Testis (tissue), 3 donors: ENCODE data around the gene SGSM2. TPM values are rescaled to one million over a fixed set of nuclear protein-coding genes. Genes with fewer than 3 reads are reported as not detected.

ENCODE experiments used
- DNase-seq: peaks from one replicate; pipeline ENCODE4 v3.0.0-alpha.2; 2019
- H3K27ac ChIP-seq, 2 donors: fragments of 200-600 bp; sonication (generic); one replicate each; pipeline ENCODE4 v1.5.1; 2019
- H3K27me3 ChIP-seq: fragments of 200-600 bp; sonication (generic); one replicate; pipeline ENCODE4 v1.5.1; 2019
- H3K36me3 ChIP-seq: fragments of 200-600 bp; sonication (generic); one replicate; pipeline ENCODE4 v1.5.1; 2017; ENCODE audit warnings: low read depth; ENCODE audit errors: missing control alignments
- H3K4me1 ChIP-seq: fragments of 200-600 bp; sonication (generic); one replicate; pipeline ENCODE4 v1.5.1; 2019
- H3K4me3 ChIP-seq, 2 donors: fragments of 200-600 bp; sonication (generic); one replicate each; pipeline ENCODE4 v1.5.1; 2017 to 2019
- H3K9me3 ChIP-seq: fragments of 200-600 bp; sonication (generic); one replicate; pipeline ENCODE4 v1.5.1; 2017
- POLR2A ChIP-seq: fragments of 450-650 bp; IDR thresholded peaks from one replicate; pipeline ENCODE4 v1.6.1; 2017; ENCODE audit warnings: antibody characterized with exemption, mild to moderate bottlenecking, moderate library complexity
- WGBS, 2 donors: methylation state at CpG; one replicate each; pipeline ENCODE4 v1.1.5; 2018; 5-methylcytosine and 5-hydroxymethylcytosine counted together
- intact Hi-C: fragments of 100-400 bp; cut with DNase I; formaldehyde crosslinking; loops from one replicate; pipeline ENCODE4 v1.15.1; 2023; ENCODE audit warnings: low total_unique reads
- polyA plus RNA-seq: library from polyadenylated mRNA; stranded (reverse); fragments of 350-450 nt; fragmentation: Illumina TruSeq; extraction: RNeasy Lipid Tissue Mini Kit (QIAGEN cat#74804); gene quantifications from one replicate; pipeline ENCODE4 v1.2.3, GENCODE V29; 2014; ENCODE audit warnings: low read depth, low replicate concordance; ENCODE audit not compliant: insufficient read depth
- total RNA-seq, 2 donors: library from RNA; depleted of rRNA; stranded (reverse); fragments of >200 nt; gene quantifications; one replicate each; pipeline ENCODE4 v1.2.3, GENCODE V29; 2016
- TF ChIP-seq, protein P1 (sequence below), 3 experiments: fragments of 450-650 bp in 2 of 3; fragments of 200-600 bp in 1 of 3; sonication (generic) in 1 of 3; IDR thresholded peaks; one replicate each; pipeline ENCODE4 v1.5.1; 2016 to 2019; ENCODE audit warnings: antibody characterized with exemption in 3 of 3, mild to moderate bottlenecking in 2 of 3, moderate library complexity in 1 of 3

Gene SGSM2
- total and polyA plus RNA-seq, 3 donors from 2014 or later = 54.1 to 88.9 (median 80.5) TPM

DNA sequence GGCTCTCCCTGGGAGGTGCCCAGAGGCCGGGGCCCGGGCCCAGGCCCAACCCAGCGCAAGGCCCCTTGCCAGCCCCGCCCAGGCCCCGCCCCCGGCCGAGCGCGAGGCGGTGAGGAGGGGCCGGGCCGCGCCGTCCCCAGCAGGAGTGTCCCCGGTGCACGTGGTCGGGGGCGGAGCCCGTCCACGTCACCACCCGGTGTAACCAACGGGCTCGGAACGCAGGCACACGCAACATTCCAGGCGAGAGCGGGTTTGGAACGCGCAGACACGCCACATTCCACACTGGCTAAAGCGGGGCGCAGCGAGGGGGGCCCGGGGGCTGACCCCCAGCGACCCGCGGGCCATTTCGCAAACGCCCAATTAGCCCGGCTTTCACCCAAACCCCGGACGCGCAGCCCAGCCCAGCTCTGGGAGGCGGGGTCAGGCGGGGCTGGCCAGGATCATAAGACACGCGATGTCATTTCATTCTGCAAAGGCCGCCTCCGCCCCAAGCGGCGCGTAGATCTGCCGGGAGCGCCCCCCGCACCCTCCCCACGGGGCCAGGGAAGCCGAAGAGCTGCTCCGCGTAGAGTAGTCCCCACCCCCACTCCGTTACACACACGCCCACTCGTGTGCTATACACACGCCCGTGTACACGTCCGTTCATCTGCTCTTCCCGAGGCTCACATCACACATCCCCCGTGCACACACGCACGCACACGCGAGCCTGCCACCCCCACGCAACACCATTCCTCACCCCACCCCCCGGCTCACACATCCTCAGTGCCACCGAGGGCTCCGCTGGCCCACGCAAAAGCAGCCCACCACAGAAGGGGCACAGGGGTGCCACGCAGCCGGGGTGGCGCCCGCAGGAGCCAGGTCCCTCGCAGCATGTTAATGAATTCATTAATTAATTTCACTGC, 62.5 kb downstream of the SGSM2 start:
- 0 to 1% methylated on average over 29 to 49 of the region's 82 CpGs for WGBS, 2 donors
- DNase-seq = peak; percentile 96
- peak overlapping the region; percentile 94 to 99 for H3K27ac ChIP-seq
- TF ChIP-seq, protein P1, sequence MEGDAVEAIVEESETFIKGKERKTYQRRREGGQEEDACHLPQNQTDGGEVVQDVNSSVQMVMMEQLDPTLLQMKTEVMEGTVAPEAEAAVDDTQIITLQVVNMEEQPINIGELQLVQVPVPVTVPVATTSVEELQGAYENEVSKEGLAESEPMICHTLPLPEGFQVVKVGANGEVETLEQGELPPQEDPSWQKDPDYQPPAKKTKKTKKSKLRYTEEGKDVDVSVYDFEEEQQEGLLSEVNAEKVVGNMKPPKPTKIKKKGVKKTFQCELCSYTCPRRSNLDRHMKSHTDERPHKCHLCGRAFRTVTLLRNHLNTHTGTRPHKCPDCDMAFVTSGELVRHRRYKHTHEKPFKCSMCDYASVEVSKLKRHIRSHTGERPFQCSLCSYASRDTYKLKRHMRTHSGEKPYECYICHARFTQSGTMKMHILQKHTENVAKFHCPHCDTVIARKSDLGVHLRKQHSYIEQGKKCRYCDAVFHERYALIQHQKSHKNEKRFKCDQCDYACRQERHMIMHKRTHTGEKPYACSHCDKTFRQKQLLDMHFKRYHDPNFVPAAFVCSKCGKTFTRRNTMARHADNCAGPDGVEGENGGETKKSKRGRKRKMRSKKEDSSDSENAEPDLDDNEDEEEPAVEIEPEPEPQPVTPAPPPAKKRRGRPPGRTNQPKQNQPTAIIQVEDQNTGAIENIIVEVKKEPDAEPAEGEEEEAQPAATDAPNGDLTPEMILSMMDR (IDR thresholded peaks at IDR 0.05) = no peak
- TF ChIP-seq POLR2A = peak; percentile 24
- no peaks in the 10 kb centered on the region for H3K36me3 ChIP-seq
- peak overlapping the region; percentile 93 to 97 for H3K4me3 ChIP-seq
- intact Hi-C loops = no loop called here
- H3K4me1 ChIP-seq = peaks cover 58% of the 10 kb centered on the region
- H3K27me3 ChIP-seq = no peaks in the 10 kb centered on the region
- H3K9me3 ChIP-seq = no peaks in the 10 kb centered on the region

- no peak for DNase-seq
- peak overlapping the region; percentile 93 to 97 for H3K4me3 ChIP-seq
- WGBS, 2 donors = 1% methylated on average over 23 to 43 of the region's 43 CpGs
- peaks cover 58% of the 10 kb centered on the region for H3K4me1 ChIP-seq
- H3K9me3 ChIP-seq = no peaks in the 10 kb centered on the region
- intact Hi-C loops = no loop called here
- TF ChIP-seq, protein P1 (IDR thresholded peaks at IDR 0.05) = no peak
- TF ChIP-seq POLR2A = no peak
- peak overlapping the region; percentile 94 to 99 for H3K27ac ChIP-seq
- H3K36me3 ChIP-seq = no peaks in the 10 kb centered on the region
- no peaks in the 10 kb centered on the region for H3K27me3 ChIP-seq
Observed at GRCh38 chr17:2400474-2400866, 63.2 kb downstream of the SGSM2 start.

DNA sequence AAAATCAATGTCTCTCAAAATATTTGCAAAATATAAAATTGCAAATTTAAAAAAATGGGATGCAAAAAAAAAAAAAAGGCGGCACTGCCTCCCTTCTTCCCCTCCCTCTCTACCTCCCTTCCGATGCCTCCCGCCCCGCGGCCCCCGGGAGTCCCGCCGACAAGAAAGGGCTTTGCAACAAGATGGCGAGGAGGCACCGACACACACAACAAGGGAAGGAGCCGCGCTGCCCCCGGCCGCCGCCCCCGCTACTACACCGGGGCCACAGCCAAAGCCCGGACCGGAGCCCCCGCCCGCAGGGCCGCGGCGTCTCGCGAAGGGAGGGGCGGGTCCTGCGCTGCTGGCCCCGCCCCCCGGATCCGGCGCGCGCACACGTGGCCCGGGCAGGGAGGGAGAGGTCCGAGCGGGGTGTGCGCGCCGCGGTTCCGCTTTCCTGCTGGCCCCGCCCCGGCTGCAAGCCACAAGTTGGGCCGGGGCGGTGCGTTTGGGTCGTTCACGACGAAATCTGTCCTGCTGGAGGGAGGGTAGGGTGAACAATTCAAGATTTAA, 63.6 kb downstream of the SGSM2 start, which contains the start of gene MNT:
Gene MNT, minus strand, starts transcription at position 184 of the 549 bp plus-strand sequence. CDS start 348 bp downstream, outside the sequence.
- Histone ChIP-seq H3K27me3 (no peaks in the 10 kb centered on the region), H3K27ac (peak within 1 kb of the TSS; percentile 94 to 99), H3K9me3 (no peaks in the 10 kb centered on the region), H3K36me3 (no peaks in the 10 kb centered on the region), H3K4me1 (peaks cover 56% of the 10 kb centered on the region), H3K4me3 (peak within 1 kb of the TSS; percentile 93 to 97)
- no peak for TF ChIP-seq POLR2A
- TF ChIP-seq, protein P1 (IDR thresholded peaks at IDR 0.05) = peak in 1 of 3 experiments; percentile 23
- WGBS, 2 donors = 0 to 1% methylated on average over 8 to 34 of the region's 51 CpGs
- intact Hi-C loops = no loop called here
- peak; percentile 95 for DNase-seq

DNA sequence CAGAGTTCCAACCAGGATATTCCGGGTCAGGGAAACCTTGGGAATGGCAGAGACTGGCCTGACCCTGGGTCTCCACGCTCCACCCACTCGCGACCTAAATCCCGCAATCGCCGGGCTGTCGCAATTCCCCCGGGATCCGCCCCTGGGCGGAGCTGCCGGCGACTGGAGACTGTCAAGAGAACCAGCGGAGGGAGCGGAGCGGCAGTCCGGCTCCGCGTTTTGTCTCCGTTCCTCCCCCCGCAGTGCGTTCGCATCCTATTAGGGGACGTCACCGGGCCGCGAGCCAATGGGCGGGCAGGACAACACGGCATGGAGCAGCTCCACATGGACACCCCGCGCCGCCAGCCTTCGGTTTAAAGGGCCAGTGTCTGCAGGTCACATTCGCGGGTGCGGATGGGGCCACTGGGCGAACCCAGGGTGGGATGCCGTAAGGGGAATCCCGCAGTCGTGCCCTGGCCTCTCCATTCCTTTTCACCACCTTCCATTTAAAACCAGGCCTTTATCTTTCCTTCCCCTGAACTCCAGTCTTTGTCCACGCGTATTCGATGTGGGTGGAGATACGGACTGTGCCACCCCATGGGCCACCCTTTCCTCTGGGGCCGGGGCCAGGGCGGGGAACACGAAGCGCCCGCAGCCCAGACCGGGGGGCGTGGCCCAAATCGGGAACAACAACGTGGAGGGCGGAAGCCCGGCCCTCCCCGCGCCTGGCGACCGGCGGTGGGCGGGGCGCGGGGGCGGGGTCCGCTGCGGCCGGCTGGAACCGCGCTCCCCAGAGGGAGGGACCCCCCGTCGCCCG, 64.3 kb downstream of the SGSM2 start:
- TF ChIP-seq POLR2A = no peak
- TF ChIP-seq, protein P1 (IDR thresholded peaks at IDR 0.05) = peak in 2 of 3 experiments; percentile 33 to 44
- H3K4me3 ChIP-seq = peak overlapping the region; percentile 93 to 97
- H3K27ac ChIP-seq = peak overlapping the region; percentile 94 to 99
- H3K9me3 ChIP-seq = no peaks in the 10 kb centered on the region
- H3K27me3 ChIP-seq = no peaks in the 10 kb centered on the region
- intact Hi-C loops = no loop called here
- DNase-seq = peak; percentile 100
- peaks cover 55% of the 10 kb centered on the region for H3K4me1 ChIP-seq
- no peaks in the 10 kb centered on the region for H3K36me3 ChIP-seq
- WGBS, 2 donors = 1 to 2% methylated on average over 23 to 58 of the region's 72 CpGs
